Ureter (tissue), 1 donor: Measurements from ENCODE around the gene RRP8. TPM values are rescaled to one million over a fixed set of nuclear protein-coding genes. Genes with fewer than 3 reads are reported as not detected.

Experiments used
- DNase-seq: peaks from one replicate; pipeline ENCODE4 v3.0.0-alpha.2; 2020; ENCODE audit warnings: low spot score
- total RNA-seq: library from RNA; stranded (reverse); gene quantifications from one replicate; pipeline ENCODE4 v1.2.4, GENCODE V29; 2023
- donor health status: DM: yes; HTN: yes; CAD: no.

Gene RRP8
- total RNA-seq, 1 donor from 2014 or later = 28.0 TPM

GRCh38 chr11:6632116-6633073 is 29.0 kb upstream of the RRP8 start:
- no peak for DNase-seq

DNA sequence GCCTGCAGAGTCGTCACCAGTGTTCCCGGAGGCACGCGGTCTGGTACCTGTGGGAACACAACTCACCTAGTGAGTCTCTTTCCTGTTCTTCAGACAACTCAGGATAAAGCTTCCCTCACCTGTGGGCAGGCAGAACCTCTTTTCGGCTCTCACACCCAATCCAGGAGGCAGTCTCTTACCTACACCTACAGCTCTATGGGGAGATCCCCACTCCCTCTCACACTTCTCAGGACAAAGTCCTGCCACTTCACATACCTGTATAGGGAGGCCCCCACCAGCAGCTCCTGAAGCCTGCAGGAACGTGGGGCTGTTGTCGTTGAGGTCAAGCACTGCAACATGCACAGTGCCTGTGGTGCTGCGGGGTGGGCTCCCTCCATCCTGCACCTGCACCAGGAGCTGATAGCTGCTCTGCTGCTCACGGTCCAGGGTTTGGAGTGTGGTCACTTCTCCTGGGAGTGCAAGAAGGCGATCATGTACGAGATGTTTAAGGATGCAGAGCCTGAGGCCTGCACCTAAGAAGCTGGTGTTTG is 28.0 kb upstream of the RRP8 start:
- DNase-seq = no peak

GRCh38 chr11:6630632-6631291 is 27.3 kb upstream of the RRP8 start:
- DNase-seq = no peak

DNA sequence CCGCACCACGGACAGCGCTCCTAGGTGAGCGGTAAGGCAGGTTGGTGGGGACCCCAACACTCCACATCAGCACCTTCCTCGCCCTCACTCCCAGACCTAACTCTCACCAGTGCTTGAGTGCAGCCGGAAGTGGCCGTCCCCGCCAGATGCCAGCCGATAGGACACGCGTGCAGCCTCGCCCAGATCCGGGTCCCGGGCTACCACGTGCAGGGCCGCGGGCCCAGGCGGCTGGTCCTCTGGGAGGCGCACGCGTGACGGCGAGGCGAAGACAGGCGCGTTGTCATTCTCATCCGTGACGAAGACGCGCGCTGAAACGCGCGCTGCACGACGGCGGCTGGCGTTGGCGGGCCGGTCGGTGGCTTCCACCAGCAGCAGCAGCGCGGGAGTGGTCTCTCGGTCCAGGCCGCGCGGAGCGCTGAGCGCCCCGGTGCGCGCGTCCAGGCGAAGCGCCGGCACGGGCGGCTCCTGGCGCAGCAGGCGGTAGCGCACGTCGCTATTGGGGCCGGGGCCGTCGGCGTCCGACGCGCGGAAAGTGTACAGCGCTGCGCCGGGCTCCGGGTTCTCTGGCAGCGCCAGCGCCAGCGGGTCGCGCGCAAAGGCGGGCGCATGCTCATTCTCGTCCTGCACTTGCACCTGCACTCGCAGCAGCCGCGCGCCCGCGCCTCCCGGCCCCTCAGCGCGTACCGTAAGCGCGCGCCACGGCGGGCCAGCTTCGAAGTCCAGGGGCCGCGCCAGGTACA is 26.6 kb upstream of the RRP8 start:
- DNase-seq = peak; percentile 37

DNA sequence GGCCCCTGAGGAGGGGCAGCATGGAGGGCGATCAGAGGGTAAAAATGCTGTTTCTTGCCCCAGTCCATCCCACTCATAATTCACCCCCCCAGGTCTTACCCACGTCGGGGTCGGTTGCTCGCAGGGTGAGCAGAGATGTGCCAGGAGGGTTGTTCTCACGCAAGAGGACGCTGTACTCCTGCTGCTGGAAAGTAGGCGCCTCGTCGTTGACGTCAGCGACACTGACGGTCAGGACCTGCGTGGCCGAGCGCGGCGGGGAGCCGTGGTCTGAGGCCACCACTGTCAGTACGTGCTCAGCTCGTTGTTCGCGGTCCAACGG is 26.1 kb upstream of the RRP8 start:
- no peak for DNase-seq

- no peak for DNase-seq
Measured at GRCh38 chr11:6628526-6628925, 25.1 kb upstream of the RRP8 start.

DNA sequence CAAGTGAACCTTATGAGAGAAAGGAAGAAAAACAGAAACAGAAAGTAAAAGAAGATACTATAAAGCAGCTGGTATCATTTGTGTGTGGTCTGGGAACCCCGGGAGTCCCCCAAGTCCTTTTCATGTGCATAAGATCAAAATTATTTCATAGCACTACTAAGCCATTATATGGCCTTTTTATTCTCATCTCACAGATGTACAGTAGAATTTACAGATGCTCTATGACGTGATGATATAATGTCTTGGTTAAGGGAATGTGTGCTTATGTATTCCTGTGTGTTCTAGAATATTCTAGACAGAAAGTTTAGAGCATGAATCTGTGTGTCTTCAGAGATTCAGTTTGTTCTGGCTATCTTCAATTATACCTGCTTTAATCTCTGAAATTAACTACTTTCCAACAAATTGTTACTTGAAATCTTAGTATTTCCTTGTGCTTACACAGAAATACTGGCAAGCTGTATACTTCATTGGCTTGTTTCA is 24.4 kb upstream of the RRP8 start:
- DNase-seq = no peak

DNA sequence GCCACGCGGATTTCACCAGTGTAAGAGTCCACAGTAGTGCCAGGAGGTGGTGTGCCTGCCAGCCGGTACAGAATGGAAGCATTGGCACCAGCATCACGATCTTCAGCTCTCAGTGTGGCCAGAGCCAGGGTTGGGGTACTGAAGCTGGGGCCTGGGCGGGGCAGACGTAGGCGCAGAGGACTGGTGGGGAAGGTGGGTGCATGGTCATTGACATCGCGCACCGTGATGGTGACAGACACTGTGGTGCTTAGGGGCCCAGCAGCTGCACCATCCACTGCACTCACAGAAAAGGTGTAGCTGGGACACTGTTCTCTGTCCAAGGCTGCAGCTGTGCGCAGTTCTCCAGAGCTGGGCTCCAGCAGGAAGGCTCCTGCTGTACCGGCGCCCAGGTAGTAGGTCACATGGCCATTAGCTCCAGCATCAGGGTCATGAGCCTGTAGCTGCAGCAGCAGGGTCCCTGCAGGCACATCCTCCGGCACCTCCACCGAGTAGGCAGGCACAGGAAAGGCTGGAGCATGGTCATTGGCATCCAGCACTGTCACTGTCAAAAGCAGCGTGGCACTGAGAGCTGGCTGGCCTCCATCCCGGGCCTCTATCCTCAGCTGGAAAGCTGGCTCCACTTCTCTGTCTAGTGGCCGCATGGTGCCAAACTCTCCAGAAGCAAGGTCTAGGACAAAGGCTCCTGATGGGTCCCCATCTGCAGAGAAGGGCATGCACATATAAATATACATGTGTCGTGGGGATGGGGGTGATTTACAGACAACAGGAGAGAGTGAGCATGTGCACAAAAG is 23.8 kb upstream of the RRP8 start:
- DNase-seq = no peak

GRCh38 chr11:6625832-6626420 is 22.5 kb upstream of the RRP8 start:
- DNase-seq = no peak

DNA sequence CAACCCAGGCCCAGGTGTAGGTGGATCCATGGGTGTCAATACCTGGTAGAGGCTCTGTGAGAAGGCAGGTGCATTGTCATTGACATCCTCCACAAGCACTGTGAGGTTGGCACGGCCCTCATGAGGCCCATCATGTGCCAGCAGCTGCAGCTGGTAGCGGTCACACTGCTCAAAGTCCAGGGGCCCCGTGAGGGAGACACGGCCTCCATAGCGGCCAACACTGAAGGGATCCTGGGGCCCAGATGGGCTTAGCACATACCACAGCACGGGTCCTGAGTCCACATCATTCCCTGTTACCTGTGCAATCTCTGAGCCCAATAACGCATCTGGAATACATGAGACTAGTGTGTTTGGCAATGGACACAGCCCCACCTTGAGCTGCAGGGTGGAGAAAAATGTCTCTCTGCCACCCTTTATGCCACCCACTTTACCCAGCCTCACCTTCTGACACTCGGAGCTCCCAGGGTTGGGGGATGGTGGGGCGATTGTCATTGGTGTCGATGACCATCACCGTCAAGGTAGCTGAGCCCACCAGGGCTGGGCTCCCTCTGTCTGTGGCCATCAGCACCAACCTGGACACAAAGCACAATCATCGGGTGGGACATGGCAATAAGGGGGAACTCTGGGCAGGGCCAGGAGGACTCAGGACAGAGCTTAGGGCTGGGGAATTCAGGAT is 21.9 kb upstream of the RRP8 start:
- no peak for DNase-seq

- no peak for DNase-seq
Measured at GRCh38 chr11:6623391-6624363, 20.3 kb upstream of the RRP8 start.

GRCh38 chr11:6622261-6623171 is 19.1 kb upstream of the RRP8 start:
- no peak for DNase-seq

- no peak for DNase-seq
Measured at GRCh38 chr11:6621711-6622211, 18.3 kb upstream of the RRP8 start.

DNA sequence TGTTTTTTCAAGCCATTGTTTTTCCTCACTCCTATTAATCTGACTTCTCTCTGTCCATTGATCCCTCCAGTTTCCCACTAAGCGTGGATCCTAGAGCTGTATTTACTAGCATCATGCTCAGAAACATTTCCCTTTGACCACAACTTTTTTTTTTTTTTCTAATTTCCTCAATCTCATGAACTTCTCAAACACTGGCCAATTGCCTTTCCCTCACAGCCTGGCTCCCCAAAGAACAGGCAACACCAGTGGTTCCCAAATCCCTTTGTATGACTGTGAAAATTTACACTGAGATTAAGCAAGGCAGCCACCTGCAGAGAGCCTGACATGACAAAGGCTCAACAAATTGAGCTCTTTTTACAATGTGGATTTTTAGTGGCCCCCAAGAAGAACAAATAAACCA is 17.2 kb upstream of the RRP8 start:
- DNase-seq = no peak

DNA sequence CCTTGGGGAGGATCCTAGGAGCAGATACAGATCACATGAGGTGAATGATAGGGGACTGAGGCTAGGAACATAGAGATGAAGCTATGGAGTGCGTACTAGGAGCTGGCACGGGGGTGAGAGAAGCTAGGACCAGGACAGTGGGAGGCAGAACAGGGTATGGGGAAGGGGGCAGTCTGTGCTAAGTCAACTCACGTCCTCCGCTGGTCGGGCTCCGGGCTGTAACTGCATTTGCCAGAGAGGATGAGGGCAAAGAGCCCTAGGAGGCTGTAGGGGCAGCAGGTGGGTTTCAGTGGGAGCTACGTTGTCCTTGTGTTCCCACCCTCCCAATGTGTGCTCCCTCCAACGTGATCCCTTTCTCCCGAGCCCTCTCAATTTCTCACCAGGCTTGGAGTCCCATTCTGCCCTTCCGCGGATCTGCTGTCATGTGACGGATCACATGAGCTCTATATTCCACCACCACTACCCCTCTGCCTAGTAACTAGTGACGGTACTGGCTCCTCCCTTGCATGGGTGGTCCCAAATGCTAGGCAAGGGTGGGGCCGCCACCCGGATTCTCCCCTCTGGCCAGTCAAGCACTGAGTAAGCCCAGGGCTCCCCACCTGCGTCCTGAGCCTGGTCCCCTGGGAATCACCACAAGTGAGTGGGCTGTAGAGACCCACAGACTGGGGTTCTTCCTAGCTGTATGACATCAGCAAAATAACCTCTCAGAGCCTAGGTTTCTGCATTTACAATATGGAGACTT is 15.8 kb upstream of the RRP8 start, which contains the start of gene TPP1:
TPP1 (minus strand) TSS at position 419 of the 742 bp plus-strand sequence; CDS start at position 397, 22 bp downstream.
- peak; percentile 96 for DNase-seq

- DNase-seq = peak; percentile 67
Measured at GRCh38 chr11:6618117-6619003, 14.9 kb upstream of the RRP8 start.
